GM19239 (cell line): ENCODE measurements around the gene NT5DC4.
A peak's percentile ranks its signal among the peaks of the same experiment; 100 is the strongest.

Experiments
- DNase-seq: peaks from one replicate; pipeline ENCODE4 v3.0.0; 2011; ENCODE audit warnings: low spot score; ENCODE audit not compliant: insufficient read length
- FAIRE-seq: peaks from 2 replicates; lab custom pipeline; 2011; peaks lifted over from hg19 to GRCh38; lab: Jason Lieb, UNC

The NT5DC4 gene

DNA sequence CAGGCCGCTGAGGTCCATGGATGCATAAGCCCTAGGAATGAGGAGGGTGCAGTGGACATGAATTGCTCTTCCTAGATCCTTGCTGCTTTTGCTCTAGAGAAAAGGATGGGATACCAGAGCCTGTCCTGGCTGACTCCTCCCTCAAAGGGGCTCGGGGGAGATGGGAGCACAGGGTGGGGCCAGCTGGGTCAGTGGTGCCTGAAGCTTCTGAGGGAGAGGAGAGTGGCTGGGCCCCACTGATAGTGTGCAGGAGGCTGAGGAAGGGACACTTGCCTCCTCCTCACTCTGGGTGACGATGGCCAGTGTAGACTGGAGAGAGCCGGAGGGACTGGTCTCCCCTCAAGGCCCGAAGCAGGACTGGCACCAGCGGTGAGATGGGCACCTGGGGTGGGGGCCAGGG, at the start of gene NT5DC4:
NT5DC4 (plus strand) TSS at position 236 of the 400 bp plus-strand sequence; CDS start at position 296, 60 bp downstream.
- FAIRE-seq: no peak

DNA sequence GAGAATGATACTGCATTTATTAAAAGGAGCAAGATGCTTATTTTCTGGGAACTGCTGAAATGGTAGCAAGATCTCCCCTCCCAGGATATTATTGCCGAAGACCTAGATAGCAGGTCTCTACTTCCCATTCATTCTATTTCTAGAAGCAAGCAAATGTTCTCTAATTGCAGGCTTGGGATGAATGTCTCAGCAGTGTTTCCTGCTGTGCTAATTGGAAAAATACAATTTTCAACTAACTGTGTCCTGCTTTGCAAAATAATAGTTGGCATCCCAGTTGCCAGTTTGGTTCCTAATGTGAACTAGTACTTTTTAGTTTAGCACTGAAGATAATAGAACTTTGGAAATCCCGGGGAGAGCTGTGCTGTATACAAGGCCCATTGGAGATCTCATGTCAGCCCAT, 49.0 kb upstream of the NT5DC4 start:
- no peak for DNase-seq
- no peak for FAIRE-seq

More for the DNA sequence above, at the start of gene NT5DC4:
- DNase-seq: no peak

GRCh38 chr2:112673008-112673407, 47.8 kb upstream of the NT5DC4 start:
- FAIRE-seq: no peak
- no peak for DNase-seq

DNA sequence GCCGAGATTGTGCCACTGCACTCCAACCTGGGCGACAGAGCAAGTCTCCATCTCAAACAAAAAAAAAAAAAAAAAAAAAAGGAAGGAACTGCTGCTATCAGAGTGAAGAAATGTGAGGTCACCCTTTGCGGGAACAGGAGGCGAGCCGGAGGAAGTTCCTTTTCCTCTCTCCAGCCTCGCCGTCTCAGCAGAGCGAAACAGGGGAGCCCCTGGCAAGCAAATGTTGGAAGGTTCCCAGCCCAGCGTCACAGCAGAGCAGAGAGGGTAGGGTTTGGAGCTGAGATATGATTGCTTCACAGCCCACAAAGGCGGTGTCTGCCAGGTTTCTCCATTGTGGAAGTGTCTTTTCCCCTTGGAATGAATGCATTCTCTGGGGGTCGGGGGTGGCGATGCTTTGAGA, 46.6 kb upstream of the NT5DC4 start:
- FAIRE-seq: no peak
- DNase-seq: no peak

DNA sequence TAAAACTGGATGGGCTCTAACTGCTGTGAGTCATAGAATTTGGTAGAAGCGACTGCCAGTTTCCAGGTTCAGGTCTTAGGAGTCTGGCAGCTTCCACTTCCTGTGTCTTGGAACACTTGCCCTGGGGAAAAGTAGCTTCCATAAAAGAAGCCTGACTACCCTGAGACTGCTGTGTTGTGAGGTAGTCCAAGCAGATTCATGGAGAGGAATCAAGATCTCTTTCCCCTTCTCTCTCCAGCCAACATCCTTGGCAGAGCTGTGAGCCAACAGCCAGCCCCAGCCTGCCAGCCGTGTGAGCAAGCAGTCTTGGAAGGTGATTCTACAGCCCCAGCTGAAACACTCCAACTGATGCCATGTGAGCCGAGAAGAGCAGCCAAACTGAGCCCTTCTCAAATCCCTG, 41.3 kb upstream of the NT5DC4 start:
- DNase-seq: no peak
- no peak for FAIRE-seq

DNA sequence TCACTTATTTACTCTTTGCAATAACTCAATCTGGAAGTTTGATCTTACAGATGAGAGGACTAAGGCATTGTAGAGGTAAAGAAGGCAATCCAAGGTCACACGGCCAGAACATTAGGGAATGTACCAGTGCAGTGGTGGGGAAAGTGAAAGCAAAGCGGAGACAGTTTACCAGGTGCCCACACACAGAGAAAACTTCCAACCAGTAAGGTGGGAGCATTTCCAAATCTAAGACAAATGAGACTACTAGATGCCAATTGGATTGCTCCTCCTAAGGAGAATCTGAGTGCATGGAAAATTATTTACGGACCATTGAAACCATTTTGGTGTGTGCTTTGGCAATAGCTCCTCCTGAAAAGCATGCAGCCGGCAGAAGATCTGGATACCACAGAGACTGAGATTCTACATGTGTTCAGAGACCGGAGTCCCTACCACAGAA, 40.1 kb upstream of the NT5DC4 start:
- FAIRE-seq (no peak), DNase-seq (no peak)

GRCh38 chr2:112682101-112682500, 38.7 kb upstream of the NT5DC4 start:
- no peak for DNase-seq
- no peak for FAIRE-seq

- FAIRE-seq (no peak), DNase-seq (no peak)
Measured at GRCh38 chr2:112683550-112684414, 37.0 kb upstream of the NT5DC4 start.

DNA sequence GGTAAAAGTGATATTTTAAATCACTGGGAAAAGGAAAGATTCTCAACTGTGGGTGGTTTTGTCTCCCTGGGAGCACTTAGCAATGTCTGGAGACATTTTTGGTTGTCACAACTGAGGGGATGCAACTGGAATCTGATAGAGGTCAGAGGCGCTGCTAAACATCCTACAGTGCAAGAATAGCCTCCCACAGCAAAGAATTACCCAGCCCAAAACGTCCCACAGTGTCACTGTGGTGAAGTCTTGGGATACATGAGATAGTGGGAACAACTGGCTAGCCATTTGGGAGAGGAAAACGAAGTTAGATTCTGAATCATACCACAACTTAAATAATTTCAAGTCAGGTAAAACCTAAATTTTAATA, 36.4 kb upstream of the NT5DC4 start:
- DNase-seq (no peak), FAIRE-seq (no peak)

DNA sequence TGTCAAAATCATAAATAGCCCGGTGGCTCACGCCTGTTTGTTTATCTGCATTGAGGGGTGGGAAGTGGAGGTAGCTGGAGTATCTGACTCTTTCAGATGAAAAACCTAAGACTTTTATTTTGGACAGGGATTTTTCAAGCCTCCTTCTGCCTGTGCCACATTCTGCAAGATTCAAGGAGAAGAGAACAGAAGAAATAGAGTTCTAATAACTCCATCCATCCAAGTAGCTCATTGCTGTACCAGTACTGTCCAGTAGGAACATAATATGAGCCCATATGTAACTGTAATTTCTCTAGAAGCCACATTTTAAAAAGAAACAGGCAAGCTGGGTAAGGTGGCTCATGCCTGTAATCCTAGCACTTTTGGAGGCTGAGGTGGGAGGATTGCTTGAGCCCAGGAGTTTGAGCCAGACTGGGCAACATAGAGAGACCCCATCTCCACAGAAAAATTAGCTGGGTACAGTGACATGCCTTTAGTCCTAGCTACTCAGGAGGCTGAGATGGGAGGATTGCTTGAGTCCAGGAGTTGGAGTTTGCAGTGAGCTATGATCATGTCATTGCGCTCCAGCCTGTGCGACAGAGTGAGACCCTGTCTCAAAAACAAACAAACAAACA, 35.4 kb upstream of the NT5DC4 start:
- FAIRE-seq: no peak

GRCh38 chr2:112686348-112687217, 34.2 kb upstream of the NT5DC4 start:
- no peak for DNase-seq
- no peak for FAIRE-seq

More for the DNA sequence above, 35.4 kb upstream of the NT5DC4 start:
- no peak for DNase-seq

GRCh38 chr2:112687522-112687921, 33.3 kb upstream of the NT5DC4 start:
- no peak for FAIRE-seq

DNA sequence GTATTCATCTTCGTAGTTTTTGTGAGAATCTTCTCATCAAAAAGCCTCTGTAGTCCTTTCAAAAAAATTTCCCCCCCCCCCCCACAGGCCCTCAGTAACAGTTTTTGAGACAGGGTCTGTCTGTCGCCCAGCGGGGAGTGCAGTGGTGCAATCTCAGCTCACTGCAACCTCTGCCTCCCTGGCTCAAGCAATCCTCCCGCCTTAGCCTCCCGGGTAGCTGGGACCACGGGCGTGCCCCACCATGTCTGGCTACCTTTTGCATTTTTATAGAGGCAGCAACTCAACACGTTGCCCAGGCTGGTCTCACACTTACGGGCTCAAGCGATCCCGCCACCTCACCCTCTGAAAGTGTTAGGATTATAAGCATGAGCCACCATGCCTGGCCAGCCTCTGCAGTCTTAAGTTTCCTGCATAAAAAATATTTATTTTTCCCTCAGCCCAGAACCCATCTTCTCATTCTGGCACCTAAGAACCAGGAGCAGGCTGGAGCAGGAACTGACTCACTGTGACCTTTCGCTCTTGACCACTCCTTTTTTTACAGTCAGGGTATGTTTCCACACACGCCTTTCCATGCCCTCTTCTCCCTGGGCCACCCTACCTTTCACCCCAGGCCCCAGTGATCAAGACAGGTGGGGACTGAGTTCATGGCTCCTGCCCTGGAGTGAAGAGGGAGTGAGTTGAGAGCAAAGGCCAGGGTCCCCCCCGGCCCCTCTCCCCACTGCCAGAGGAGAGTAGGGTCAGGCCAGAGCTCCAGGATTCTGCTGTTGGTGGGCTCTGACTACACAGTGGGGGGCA, 32.5 kb upstream of the NT5DC4 start:
- no peak for FAIRE-seq
- no peak for DNase-seq

More at GRCh38 chr2:112687522-112687921, 33.3 kb upstream of the NT5DC4 start:
- no peak for DNase-seq

DNA sequence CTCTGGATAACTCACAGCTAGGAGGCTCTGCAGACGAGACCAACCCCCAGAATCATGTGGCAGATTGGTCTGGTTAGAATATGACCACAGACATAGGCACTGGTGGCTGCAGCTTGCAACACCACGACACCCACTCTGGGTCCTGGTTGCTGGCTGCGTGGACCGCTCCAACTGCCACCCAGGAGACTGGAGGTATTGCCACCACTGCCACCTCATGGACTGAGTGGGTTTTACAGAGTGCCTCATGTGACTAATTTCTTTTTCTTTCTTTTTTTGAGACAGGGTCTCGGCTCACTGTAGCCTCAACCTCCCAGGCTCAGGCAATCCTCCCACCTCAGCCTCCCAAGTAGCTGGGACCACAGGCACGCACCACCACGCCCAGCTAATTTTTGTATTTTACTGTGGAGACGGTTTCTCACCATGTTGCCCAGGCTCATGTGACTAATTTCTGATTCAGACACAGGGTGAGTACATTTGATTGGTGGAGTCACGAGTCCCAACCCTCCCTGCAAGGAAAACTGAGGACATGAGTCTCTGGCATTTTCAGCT, 29.9 kb upstream of the NT5DC4 start:
- peak; percentile 80 for FAIRE-seq
- DNase-seq: peak; percentile 43

GRCh38 chr2:112691881-112692281, 28.9 kb upstream of the NT5DC4 start:
- FAIRE-seq (peak; percentile 33), DNase-seq (no peak)

- FAIRE-seq: peak; percentile 93
- DNase-seq: peak; percentile 43
Measured at GRCh38 chr2:112692495-112692911, 28.3 kb upstream of the NT5DC4 start.

GRCh38 chr2:112692918-112693317, 27.9 kb upstream of the NT5DC4 start:
- no peak for FAIRE-seq

GRCh38 chr2:112693596-112693995, 27.2 kb upstream of the NT5DC4 start:
- FAIRE-seq (no peak), DNase-seq (no peak)

More at GRCh38 chr2:112692918-112693317, 27.9 kb upstream of the NT5DC4 start:
- no peak for DNase-seq

DNA sequence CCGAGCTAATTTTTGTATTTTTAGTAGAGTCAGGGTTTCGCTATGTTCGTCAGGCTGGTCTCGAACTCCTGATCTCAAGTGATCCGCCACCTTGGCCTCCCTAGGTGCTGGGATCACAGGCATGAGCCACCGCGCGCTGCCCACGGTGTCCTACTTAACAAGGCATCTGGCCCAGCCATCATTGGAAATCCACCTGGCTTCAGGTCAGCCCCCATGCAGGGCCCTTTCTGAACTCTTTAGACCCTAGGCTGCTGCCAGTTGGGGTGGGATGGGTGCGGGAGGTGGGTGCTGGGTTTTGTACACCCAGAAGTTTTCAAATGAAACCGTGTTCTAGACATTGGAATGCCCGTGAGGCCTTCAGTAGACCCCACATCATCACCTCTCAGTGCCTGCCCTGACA, 26.6 kb upstream of the NT5DC4 start:
- FAIRE-seq: no peak

More for the DNA sequence above, 26.6 kb upstream of the NT5DC4 start:
- DNase-seq: no peak
